ENCODE data around the gene GPN2.
"Not testable (repeated sequence)": the region's sequence is repeated elsewhere in the genome, so short reads cannot be mapped to it uniquely, and the experiment has no call there.

The GPN2 gene

GRCh38 chr1:26887125-26887524 is 3.0 kb downstream of the GPN2 start:
- peak in 1 of 2 experiments; percentile 23 for DNase-seq (ENCODE audit: low read depth in 1 of 2, low spot score in 1 of 2)
- Histone ChIP-seq H3K27me3 (ENCODE audit: insufficient read depth, poor library complexity, severe bottlenecking) (no peaks in the 10 kb centered on the region), H3K27ac (replicated peaks) (no peak overlapping the region), H3K4me3 (replicated peaks; ENCODE audit: insufficient read depth, low read length) (no peak overlapping the region)
- TF ChIP-seq SPI1 (IDR thresholded peaks at IDR 0.05; ENCODE audit: borderline replicate concordance, low read depth), result no peak
- peak; percentile 21 for TF ChIP-seq CTCF (IDR thresholded peaks at IDR 0.05; ENCODE audit: insufficient read depth, low read length)

- TF ChIP-seq POLR2AphosphoS5 (IDR thresholded peaks at IDR 0.05; ENCODE audit: low read depth) (no peak), REST (IDR thresholded peaks at IDR 0.05; ENCODE audit: insufficient replicate concordance, low read depth) (no peak), CTCF (IDR thresholded peaks at IDR 0.05; ENCODE audit: insufficient read depth, low read length) (no peak), SPI1 (IDR thresholded peaks at IDR 0.05; ENCODE audit: borderline replicate concordance, low read depth) (no peak), GABPA (IDR thresholded peaks at IDR 0.05; ENCODE audit: low read depth) (no peak)
- no peak for DNase-seq (ENCODE audit: low read depth in 1 of 2, low spot score in 1 of 2)
- Histone ChIP-seq H3K27ac (replicated peaks) (no peak overlapping the region), H3K27me3 (ENCODE audit: insufficient read depth, poor library complexity, severe bottlenecking) (no peaks in the 10 kb centered on the region), H3K4me3 (replicated peaks; ENCODE audit: insufficient read depth, low read length) (no peak overlapping the region)
Measured at GRCh38 chr1:26882696-26883463, 7.2 kb downstream of the GPN2 start.

GRCh38 chr1:26881611-26882010 is 8.5 kb downstream of the GPN2 start:
- H3K27ac ChIP-seq (replicated peaks); H3K27me3 ChIP-seq (ENCODE audit: insufficient read depth, poor library complexity, severe bottlenecking); DNase-seq (ENCODE audit: low read depth in 1 of 2, low spot score in 1 of 2); H3K4me3 ChIP-seq (replicated peaks; ENCODE audit: insufficient read depth, low read length): not testable (repeated sequence)

GRCh38 chr1:26879793-26880192 is 10.3 kb downstream of the GPN2 start:
- TF ChIP-seq POLR2AphosphoS5 (IDR thresholded peaks at IDR 0.05; ENCODE audit: low read depth) (no peak), CTCF (IDR thresholded peaks at IDR 0.05; ENCODE audit: insufficient read depth, low read length) (no peak), GABPA (IDR thresholded peaks at IDR 0.05; ENCODE audit: low read depth) (no peak), SPI1 (IDR thresholded peaks at IDR 0.05; ENCODE audit: borderline replicate concordance, low read depth) (no peak), REST (IDR thresholded peaks at IDR 0.05; ENCODE audit: insufficient replicate concordance, low read depth) (no peak)
- no peaks in the 10 kb centered on the region for H3K27me3 ChIP-seq (ENCODE audit: insufficient read depth, poor library complexity, severe bottlenecking)
- H3K4me3 ChIP-seq (replicated peaks; ENCODE audit: insufficient read depth, low read length), result no peak overlapping the region
- no peak for DNase-seq (ENCODE audit: low read depth in 1 of 2, low spot score in 1 of 2)
- H3K27ac ChIP-seq (replicated peaks), result no peak overlapping the region
